ENCODE results near the gene PACRG.

The PACRG gene

GRCh38 chr6:163127587-163127986 lies 399.8 kb downstream of the PACRG start:
- Histone ChIP-seq H3K9ac (no peak overlapping the region), H3K36me3 (ENCODE audit: insufficient read depth) (no peaks in the 10 kb centered on the region), H3K79me2 (ENCODE audit: insufficient read depth, low read depth) (no peaks in the 10 kb centered on the region), H3K4me2 (no peak overlapping the region), H2AFZ (ENCODE audit: low read depth) (no peak overlapping the region), H3K4me3 (IDR thresholded peaks at IDR 0.05; ENCODE audit: insufficient read depth, low read depth, low read length) (no peak overlapping the region), H3K27me3 (ENCODE audit: insufficient read depth, low read depth) (no peaks in the 10 kb centered on the region), H4K20me1 (ENCODE audit: insufficient read depth) (no peaks in the 10 kb centered on the region), H3K27ac (no peak overlapping the region), H3K4me1 (ENCODE audit: low read depth, poor library complexity, severe bottlenecking) (no peaks in the 10 kb centered on the region)
- TF ChIP-seq CTCF (conservative IDR thresholded peaks at IDR 0.05; ENCODE audit: low read depth, low read length): no peak

- no peak overlapping the region for H3K4me3 ChIP-seq (IDR thresholded peaks at IDR 0.05; ENCODE audit: insufficient read depth, low read depth, low read length)
- H3K27me3 ChIP-seq (ENCODE audit: insufficient read depth, low read depth): no peaks in the 10 kb centered on the region
- no peak overlapping the region for H3K4me2 ChIP-seq
- H3K36me3 ChIP-seq (ENCODE audit: insufficient read depth): no peaks in the 10 kb centered on the region
- H4K20me1 ChIP-seq (ENCODE audit: insufficient read depth): no peaks in the 10 kb centered on the region
- no peak for TF ChIP-seq CTCF (conservative IDR thresholded peaks at IDR 0.05; ENCODE audit: low read depth, low read length)
- no peak overlapping the region for H3K27ac ChIP-seq
- H3K4me1 ChIP-seq (ENCODE audit: low read depth, poor library complexity, severe bottlenecking): no peaks in the 10 kb centered on the region
- no peak overlapping the region for H3K9ac ChIP-seq
- no peak overlapping the region for H2AFZ ChIP-seq (ENCODE audit: low read depth)
- no peaks in the 10 kb centered on the region for H3K79me2 ChIP-seq (ENCODE audit: insufficient read depth, low read depth)
Observed at GRCh38 chr6:163128324-163128723, 400.6 kb downstream of the PACRG start.

- Histone ChIP-seq H3K27ac (no peak overlapping the region), H3K36me3 (ENCODE audit: insufficient read depth) (no peaks in the 10 kb centered on the region), H3K79me2 (ENCODE audit: insufficient read depth, low read depth) (no peaks in the 10 kb centered on the region), H2AFZ (ENCODE audit: low read depth) (no peak overlapping the region), H3K4me1 (ENCODE audit: low read depth, poor library complexity, severe bottlenecking) (no peaks in the 10 kb centered on the region), H3K4me2 (no peak overlapping the region), H4K20me1 (ENCODE audit: insufficient read depth) (no peaks in the 10 kb centered on the region), H3K27me3 (ENCODE audit: insufficient read depth, low read depth) (no peaks in the 10 kb centered on the region), H3K4me3 (IDR thresholded peaks at IDR 0.05; ENCODE audit: insufficient read depth, low read depth, low read length) (no peak overlapping the region), H3K9ac (no peak overlapping the region)
- TF ChIP-seq CTCF (conservative IDR thresholded peaks at IDR 0.05; ENCODE audit: low read depth, low read length): no peak
Observed at GRCh38 chr6:163132050-163132750, 404.4 kb downstream of the PACRG start.

GRCh38 chr6:163133017-163133416 lies 405.2 kb downstream of the PACRG start:
- H3K36me3 ChIP-seq (ENCODE audit: insufficient read depth): no peaks in the 10 kb centered on the region
- no peak overlapping the region for H2AFZ ChIP-seq (ENCODE audit: low read depth)
- no peak for TF ChIP-seq CTCF (conservative IDR thresholded peaks at IDR 0.05; ENCODE audit: low read depth, low read length)
- H3K27me3 ChIP-seq (ENCODE audit: insufficient read depth, low read depth): no peaks in the 10 kb centered on the region
- H3K4me3 ChIP-seq (IDR thresholded peaks at IDR 0.05; ENCODE audit: insufficient read depth, low read depth, low read length): no peak overlapping the region
- no peak overlapping the region for H3K9ac ChIP-seq
- no peaks in the 10 kb centered on the region for H4K20me1 ChIP-seq (ENCODE audit: insufficient read depth)
- no peaks in the 10 kb centered on the region for H3K4me1 ChIP-seq (ENCODE audit: low read depth, poor library complexity, severe bottlenecking)
- no peak overlapping the region for H3K27ac ChIP-seq
- H3K4me2 ChIP-seq: no peak overlapping the region
- H3K79me2 ChIP-seq (ENCODE audit: insufficient read depth, low read depth): no peaks in the 10 kb centered on the region
